Measurements from ENCODE around the gene COL4A6.

COL4A6 gene

DNA sequence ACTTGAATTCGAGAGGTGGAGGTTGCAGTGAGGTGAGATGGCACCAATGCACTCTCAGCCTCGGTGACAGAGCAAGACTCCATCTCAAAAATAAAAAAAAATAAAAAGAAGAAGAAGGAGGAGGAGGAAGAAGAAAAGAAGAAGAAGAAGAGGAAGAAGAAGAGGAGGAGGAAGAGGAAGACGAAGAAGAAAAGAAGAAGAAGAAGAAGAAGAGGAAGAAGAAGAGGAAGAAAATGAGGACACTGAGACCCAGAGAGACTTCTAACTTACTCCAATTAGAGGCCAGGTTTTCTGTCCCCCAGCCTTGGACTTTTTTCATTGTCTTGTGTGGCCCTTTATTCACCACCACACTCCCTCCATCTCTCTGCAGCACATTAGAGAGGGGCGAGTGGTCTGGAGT lies 276.0 kb downstream of the COL4A6 start:
- TF ChIP-seq, protein P1, sequence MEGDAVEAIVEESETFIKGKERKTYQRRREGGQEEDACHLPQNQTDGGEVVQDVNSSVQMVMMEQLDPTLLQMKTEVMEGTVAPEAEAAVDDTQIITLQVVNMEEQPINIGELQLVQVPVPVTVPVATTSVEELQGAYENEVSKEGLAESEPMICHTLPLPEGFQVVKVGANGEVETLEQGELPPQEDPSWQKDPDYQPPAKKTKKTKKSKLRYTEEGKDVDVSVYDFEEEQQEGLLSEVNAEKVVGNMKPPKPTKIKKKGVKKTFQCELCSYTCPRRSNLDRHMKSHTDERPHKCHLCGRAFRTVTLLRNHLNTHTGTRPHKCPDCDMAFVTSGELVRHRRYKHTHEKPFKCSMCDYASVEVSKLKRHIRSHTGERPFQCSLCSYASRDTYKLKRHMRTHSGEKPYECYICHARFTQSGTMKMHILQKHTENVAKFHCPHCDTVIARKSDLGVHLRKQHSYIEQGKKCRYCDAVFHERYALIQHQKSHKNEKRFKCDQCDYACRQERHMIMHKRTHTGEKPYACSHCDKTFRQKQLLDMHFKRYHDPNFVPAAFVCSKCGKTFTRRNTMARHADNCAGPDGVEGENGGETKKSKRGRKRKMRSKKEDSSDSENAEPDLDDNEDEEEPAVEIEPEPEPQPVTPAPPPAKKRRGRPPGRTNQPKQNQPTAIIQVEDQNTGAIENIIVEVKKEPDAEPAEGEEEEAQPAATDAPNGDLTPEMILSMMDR (IDR thresholded peaks at IDR 0.05; ENCODE audit: borderline replicate concordance, insufficient read depth, low read depth, low read length), result no peak
- no peak overlapping the region for H3K4me3 ChIP-seq (ENCODE audit: low read depth, low read length)

DNA sequence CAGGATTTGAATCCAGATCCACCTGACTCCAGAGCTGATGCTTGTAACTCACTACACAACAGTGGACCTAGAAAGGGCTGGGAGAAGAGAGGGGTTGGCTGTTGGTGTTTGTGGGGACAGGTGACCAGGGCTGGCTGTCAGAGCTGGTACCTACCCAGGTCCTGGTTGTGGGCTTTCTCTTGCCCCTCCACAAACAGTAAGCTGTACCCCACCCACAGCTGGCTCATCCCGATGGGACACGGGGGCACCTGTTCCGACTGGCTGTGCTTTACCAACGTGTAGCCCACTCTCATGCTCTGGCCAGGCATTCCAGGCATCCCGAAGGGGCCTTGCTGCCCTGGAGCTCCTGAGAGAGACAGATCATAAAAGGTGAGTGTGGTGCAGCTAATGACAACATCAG lies 277.9 kb downstream of the COL4A6 start:
- TF ChIP-seq, protein P1 (IDR thresholded peaks at IDR 0.05; ENCODE audit: borderline replicate concordance, insufficient read depth, low read depth, low read length), result no peak

DNA sequence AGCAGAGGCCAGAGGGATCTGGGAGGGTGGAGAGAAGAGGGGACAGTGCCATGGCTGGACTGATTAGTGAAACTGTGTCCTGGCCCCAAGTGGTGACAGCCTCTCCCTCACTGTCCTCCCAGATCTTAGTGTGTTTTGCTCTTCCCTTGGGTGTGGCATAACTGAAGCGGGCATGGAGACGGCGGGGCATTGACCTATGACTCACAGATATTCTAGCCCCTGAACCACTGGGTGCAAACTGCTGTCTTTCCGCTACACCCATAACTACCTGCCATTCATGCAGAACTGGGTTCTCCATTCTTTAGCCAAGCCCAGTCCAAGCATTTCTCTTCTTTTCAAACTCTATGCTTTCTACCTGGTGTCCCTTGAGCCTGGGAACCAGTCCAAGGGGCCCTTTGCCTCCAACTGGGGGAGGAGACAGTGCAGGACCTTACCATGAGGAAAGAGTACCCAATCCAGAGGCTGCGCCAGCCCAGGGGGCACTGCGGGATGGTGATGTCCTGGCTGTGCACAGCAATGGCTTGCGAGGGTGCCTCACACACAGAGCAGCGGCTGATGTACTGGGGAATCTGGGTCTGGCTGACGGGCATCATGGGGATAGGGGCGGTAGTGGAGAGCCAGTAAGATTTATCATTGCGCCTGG lies 279.1 kb downstream of the COL4A6 start:
- no peak overlapping the region for H3K4me3 ChIP-seq (ENCODE audit: low read depth, low read length)
- TF ChIP-seq, protein P1 (IDR thresholded peaks at IDR 0.05; ENCODE audit: borderline replicate concordance, insufficient read depth, low read depth, low read length), result no peak

More for the DNA sequence above, 277.9 kb downstream of the COL4A6 start:
- H3K4me3 ChIP-seq (ENCODE audit: low read depth, low read length), result no peak overlapping the region

DNA sequence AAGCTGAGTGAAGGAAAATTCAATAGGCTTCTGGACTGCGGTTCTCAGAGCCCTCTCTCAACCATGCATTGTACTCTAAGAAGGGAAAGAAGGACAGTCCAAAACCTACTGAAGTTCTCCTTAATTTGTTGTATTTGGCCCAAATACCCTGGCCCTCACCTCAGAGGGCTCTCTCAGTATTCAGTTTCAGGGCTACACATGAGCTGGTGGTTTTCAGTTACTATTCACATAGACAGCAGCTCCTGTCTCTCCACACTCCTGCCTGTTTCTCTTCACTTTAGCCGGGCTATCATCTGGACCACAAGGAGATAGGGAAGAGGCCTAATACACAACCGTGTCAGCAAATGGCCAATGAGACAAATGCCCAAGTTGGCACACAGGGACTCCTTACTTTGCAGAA lies 280.6 kb downstream of the COL4A6 start:
- no peak overlapping the region for H3K4me3 ChIP-seq (ENCODE audit: low read depth, low read length)
- TF ChIP-seq, protein P1 (IDR thresholded peaks at IDR 0.05; ENCODE audit: borderline replicate concordance, insufficient read depth, low read depth, low read length), result no peak

DNA sequence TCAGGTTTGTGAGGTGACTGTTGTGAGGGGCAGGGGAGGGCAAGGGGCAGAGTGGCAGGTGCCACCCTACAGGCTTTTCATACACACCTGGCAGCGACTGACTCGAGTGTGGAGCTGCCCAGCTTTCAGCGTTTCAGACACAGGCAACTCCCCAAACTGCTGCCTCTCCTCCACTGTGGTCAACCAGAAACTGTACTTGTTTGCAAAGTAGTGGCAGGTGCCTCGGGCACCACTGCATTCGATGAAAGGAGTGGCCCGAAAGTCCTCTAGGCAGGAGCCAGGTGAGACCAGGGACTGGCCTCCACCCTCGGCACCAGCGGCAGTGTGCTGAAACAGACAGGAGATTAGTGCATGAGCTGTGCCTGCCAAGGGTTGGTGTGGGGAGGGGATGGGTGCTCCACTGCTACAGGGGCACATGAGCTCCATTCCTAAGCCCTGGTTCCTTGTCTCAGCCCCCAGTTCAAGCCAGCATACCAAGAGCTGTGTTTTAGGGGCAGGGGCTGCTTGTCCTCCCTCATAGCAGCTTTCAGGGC lies 281.2 kb downstream of the COL4A6 start:
- H3K4me3 ChIP-seq (ENCODE audit: low read depth, low read length), result no peak overlapping the region
- TF ChIP-seq, protein P1 (IDR thresholded peaks at IDR 0.05; ENCODE audit: borderline replicate concordance, insufficient read depth, low read depth, low read length), result no peak

DNA sequence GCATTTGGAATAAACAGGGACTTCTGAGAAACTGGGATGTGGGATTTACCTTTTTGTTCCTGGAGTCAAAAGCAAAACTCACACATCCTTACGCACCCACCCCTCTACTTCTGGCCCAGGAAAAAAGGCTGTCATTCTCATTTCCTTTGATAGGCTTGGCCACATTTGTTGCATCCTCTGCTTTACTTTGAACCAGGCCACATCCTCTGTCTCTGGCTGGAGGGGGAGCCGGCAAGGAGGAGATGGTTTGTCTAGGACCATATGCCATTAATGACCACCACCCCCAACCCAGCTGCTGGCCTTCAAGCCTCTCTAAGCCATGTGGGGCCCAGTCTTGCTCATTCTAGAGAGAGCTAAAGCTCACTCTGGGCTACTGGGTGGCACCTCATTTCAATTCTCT lies 282.1 kb downstream of the COL4A6 start:
- H3K4me3 ChIP-seq (ENCODE audit: low read depth, low read length), result no peak overlapping the region
- TF ChIP-seq, protein P1 (IDR thresholded peaks at IDR 0.05; ENCODE audit: borderline replicate concordance, insufficient read depth, low read depth, low read length), result no peak

DNA sequence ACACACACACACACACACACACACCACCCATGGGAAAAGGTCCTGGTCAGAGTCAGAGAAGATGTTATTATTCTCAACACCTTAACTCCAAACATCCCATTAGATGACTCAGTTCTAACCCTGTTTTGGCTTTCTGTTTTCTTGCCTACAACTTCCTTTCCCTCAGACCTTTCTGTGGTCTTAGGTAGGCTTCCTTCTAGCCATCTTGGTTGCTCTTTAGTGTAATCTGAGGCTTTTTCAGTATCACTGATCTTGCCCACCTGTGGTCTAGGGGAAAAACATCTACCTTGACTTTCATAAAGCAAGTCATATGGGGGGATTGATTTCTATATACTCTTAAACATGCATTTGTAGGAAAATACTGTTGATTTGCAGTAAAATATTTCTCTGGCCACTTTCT lies 289.7 kb downstream of the COL4A6 start:
- no peak overlapping the region for H3K4me3 ChIP-seq (ENCODE audit: low read depth, low read length)

More for the DNA sequence above, 289.7 kb downstream of the COL4A6 start:
- TF ChIP-seq, protein P1 (IDR thresholded peaks at IDR 0.05; ENCODE audit: borderline replicate concordance, insufficient read depth, low read depth, low read length), result no peak

Measured in GM12875 (cell line).